ENCODE data around the gene VPS26A.
"Not testable (repeated sequence)": the region's sequence is repeated elsewhere in the genome, so short reads cannot be mapped to it uniquely, and the experiment has no call there.

Gene VPS26A

DNA sequence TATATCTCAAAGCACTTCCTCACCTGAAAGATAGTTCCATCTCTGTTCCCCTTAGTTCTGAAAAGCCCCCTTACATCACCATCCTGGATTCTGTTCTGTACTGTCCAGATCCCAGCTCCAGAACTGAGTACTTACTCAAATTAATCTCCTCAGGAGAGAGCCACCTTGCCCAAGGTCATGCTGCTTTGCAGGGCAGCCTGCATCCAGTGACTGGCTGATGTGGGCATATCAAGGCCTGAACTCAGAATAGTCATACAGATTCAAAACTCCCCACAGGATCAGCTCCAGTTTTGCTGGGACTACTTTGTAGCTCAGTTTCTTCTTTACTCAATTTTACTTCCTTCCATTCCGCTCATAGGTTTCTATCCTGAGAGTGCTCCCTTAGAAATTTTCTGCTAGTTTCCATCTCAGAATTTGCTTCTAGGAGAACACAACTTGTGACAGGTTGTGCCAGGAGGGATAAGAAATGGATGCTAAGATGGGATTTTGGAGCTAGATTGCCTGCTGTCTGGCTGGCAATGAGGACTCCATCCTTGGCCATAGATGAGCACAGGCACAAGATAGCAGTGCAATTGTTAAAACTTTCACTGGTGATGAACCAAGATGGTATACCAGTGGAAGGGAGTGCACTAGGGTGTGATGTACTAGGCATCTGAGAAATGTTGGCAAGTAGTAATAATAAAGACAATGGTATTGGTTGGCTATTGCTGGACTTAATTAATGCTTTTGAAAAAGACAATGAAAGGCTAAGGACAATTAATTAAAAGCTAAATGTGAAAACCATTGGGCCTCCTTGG lies 18.8 kb upstream of the VPS26A start:
- DNase-seq, result no peak

DNA sequence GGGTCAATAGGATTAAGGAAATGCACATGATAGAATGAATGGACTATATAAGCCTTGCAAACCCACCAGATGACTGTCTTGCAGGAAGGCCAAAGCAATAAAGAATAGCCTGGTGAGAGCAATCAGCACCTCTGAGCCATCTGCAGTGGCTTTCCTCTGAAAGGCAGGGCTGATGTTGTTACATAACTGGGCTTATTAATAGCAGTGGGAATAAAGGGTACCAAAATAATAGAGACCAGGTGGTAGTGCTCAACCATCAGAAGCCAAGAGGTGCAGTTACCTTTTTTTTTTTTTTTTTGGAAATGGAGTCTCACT lies 16.8 kb upstream of the VPS26A start:
- no peak for DNase-seq

DNA sequence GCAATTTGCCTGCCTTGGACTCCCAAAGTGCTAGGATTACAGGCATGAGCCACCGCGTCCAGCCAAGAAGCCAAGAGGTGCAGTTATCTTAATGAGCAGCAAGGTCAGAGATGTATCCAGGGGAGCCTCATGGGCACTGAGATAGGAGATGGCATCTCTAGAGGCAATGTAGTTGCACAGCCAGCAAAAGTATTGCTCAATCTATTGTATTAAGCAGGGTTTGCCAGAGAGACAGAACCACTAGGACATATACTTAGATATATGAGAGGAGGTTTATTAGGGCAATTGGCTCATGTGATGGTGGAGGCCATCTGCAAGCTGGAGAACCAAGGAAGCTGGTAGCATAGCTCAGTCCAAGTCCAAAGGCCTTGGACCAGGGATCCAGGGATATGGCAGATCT lies 16.3 kb upstream of the VPS26A start:
- no peak for DNase-seq

DNA sequence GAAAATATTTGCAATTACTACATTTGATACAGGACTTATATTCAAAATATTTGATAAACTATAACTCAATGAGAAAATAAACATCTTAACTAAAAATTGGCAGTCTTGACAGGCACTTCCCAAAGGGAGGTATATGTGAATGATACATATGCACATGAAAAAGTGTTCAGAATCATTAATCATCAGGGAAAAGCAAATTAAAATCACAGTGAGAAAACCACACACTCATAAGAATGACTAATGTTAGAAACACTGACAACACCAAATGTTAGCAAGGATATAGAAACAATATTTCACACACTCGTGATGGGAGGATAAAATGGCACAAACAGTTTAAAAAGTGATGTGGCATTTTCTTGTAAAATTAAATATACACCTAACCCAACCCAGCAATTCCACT lies 4.1 kb upstream of the VPS26A start:
- no peak for DNase-seq

GRCh38 chr10:69123306-69123746 lies 652 bp upstream of the VPS26A start:
- DNase-seq, result no peak

GRCh38 chr10:69124563-69125268 lies 738 bp downstream of the VPS26A start:
- DNase-seq, result peak; percentile 67

DNA sequence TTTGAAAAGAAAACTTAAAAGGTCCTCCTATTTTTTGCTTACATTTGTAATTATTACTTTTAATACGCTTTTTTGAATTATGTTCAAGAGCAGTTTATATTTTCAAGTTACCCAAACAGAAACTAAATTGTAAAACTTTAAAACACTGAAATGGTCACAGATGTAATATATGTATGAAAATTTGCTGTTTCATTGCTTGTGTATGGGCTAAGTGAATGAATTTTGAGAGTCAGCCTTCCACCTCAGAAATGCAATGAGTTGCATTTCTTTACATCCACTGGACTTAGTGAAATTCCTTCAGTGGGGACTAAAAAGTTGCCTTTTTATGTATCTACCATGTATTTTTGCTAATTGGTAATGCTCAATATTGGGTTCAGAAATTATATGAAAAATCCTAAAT lies 1.6 kb downstream of the VPS26A start:
- no peak for DNase-seq

DNA sequence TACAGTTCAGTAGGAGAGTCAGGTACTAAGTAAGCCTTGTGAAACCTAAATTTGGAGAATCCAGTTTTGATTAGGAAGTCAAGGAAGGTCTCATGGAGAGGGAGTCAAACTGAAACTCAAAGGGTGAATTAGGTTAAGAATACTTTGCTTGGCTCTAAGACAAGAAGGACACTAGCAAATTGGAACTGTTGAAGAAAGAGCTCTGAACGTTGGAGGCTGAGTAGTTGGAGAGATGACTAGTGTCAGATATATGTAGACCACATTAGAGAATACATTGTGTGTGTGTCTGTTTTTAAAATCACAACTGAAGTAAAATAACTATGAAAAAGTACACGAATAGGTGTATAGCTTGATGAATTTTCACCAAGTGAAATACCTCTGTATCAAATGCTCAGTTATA lies 6.3 kb downstream of the VPS26A start:
- DNase-seq, result no peak

- no peak for DNase-seq
Measured at GRCh38 chr10:69139961-69140360, 16.0 kb downstream of the VPS26A start.

GRCh38 chr10:69141304-69141703 lies 17.3 kb downstream of the VPS26A start:
- no peak for DNase-seq

DNA sequence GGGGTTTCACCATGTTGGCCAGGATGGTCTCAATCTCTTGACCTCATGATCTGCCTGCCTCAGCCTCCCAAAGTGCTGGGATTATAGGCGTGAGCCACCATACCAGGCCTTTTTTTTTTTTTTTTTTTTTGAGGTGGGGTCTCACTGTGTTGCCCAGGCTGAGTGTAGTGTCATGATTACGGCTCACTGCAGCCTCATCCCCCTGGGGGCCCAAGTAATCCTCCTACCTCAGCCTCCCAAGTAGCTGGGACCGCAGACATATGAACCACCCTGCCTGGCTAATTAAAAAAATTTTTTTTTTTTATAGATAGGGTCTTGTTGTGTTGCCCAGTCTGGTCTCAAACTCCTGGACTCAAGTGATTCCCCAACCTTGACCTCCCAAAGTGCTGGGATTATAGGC lies 18.1 kb downstream of the VPS26A start:
- DNase-seq, result not testable (repeated sequence)

GRCh38 chr10:69142983-69143382 lies 19.0 kb downstream of the VPS26A start:
- DNase-seq, result no peak

GRCh38 chr10:69145329-69145728 lies 21.4 kb downstream of the VPS26A start:
- DNase-seq, result no peak

- DNase-seq, result no peak
Measured at GRCh38 chr10:69145864-69146263, 21.9 kb downstream of the VPS26A start.

DNA sequence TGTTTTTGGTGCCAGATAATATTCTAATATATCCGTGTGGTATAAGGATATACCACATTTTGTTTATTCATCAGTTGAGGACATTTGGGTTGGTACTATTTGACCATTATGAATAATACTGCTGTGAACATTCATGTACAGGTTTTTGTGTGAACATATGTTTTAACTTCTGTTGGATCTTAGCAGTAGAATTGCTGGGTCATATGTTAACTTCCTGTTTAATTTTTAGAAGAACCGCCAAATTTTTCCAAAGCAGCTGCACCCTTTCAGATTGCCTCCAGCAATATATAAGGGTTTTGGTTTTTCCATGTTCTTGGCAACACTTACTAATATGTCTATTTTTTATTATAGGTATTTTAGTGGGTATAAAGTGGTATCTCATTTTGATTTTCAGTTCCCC lies 22.8 kb downstream of the VPS26A start:
- DNase-seq, result no peak

DNA sequence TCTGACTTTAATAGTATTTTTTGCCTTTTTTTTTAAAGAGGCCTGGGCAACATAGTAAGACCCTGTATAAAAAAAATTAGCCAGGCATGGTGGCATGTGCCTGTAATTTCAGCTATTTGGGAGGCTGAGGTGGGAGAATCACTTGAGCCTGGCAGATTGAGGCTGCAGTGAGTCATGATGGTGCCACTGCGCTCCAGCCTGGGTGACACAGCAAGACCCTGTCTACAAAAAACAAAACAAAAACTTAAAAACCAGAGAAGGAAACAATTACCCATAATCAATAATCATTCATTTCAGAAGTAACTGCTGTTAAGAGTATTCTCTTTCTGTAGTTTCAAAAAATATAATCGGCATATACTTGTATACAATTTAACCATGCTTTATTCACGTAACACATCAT lies 28.0 kb downstream of the VPS26A start:
- no peak for DNase-seq

DNA sequence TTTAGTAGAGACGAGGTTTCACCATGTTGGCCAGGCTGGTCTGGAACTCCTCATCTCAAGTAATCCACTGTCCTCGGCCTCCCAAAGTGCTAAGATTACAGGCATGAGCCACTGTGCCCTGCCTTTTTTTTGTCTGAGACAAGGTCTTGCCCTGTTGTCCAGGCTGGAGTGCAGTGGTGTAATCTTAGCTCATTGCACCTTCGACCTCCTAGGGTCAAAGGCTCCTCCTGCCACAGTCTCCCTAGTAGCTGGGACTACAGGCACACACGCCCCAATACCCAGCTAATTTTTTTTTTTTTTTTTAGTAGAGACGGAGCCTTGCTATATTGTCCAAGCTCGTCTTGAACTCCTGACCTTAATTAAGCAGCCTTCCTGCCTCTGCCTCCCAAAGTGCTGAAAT lies 29.2 kb downstream of the VPS26A start:
- DNase-seq, result no peak

DNA sequence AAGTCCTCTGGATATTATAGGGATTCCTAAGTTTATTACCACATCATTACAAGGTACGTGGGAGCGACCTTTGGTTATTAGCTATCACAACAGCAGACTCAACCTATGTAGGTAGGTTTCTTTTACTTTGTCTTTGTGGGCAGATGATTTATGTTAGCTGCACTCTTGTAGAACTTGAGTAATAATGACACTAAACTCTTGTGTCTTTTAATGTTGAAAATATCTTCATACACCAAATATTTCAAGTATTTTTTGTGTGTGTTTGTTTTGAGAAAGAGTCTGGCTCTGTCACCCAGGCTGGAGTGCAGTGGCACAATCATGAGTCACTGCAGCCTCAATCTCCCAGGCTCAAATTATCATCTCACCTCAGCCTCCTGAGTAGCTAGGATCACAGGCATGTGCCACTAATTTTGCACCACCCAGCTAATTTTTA lies 36.8 kb downstream of the VPS26A start:
- no peak for DNase-seq

- no peak for DNase-seq
Measured at GRCh38 chr10:69168493-69168892, 44.5 kb downstream of the VPS26A start.

DNA sequence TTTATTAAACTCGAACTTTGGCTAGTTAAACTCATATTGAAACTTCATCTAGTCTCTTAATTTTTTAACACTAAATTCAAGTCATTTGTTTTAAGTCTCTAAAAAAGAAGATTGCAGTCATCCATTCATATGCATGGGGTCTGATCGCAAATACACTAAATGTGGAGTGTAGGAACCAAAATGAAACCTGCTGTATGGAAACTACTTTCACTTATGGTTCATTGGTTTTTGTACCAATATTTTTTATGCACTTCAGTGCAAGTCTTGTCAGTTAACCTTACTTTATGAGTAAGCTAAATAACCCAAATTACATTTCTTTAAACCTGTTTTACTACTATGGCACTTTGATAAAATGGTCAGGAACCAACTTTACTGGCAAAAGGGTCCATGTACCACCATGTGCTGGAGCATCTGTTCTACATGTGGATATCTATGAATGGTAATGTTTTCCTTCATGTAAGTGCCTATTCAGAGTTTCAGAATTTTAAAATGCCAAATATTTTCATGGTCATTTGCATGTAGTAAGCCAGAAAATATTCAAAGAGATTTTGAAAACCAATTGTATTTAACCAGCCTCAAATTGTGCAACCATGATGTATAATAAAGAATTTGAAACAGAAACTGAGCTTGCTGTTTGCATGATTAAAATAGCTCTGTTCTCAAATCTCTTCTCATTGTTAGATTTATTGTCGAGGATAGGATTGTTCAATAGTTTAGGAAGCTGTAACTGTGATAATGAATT lies 48.4 kb downstream of the VPS26A start:
- DNase-seq, result no peak

- not testable (repeated sequence) for DNase-seq
Measured at GRCh38 chr10:69175326-69175725, 51.3 kb downstream of the VPS26A start.

GRCh38 chr10:69176823-69177222 lies 52.8 kb downstream of the VPS26A start:
- DNase-seq, result no peak

- peak; percentile 43 for DNase-seq
Measured at GRCh38 chr10:69179089-69179742, 55.2 kb downstream of the VPS26A start.

Measured in islet precursor cell (in vitro differentiated cells).